Thyroid gland (tissue), 4 donors: ENCODE measurements around the gene AK1.

Experiments
- CTCF ChIP-seq, 6 experiments: fragments of 200-600 bp in 3 of 6; fragments of 450-650 bp in 3 of 6; sonication (generic) in 3 of 6; IDR thresholded peaks; one replicate each; pipeline ENCODE4 v1.5.1; 2016 to 2019; ENCODE audit warnings: antibody characterized with exemption in 6 of 6, mild to moderate bottlenecking in 2 of 6, inconsistent platforms in 1 of 6, moderate library complexity in 1 of 6
- POLR2A ChIP-seq, 2 donors: fragments of 450-650 bp; IDR thresholded peaks; one replicate each; pipeline ENCODE4 v1.6.1; 2017; ENCODE audit warnings: antibody characterized with exemption in 2 of 2, mild to moderate bottlenecking in 2 of 2, moderate library complexity in 1 of 2

- TF ChIP-seq CTCF (IDR thresholded peaks at IDR 0.05), result no peak
- no peak for TF ChIP-seq POLR2A (IDR thresholded peaks at IDR 0.05)
Observed at GRCh38 chr9:127847833-127848755, 29.4 kb downstream of the AK1 start.
